Measurements from ENCODE around the gene CUTA.

CUTA gene

GRCh38 chr6:33428966-33429749 is 11.3 kb upstream of the CUTA start:
- Histone ChIP-seq H3K9ac (ENCODE audit: low read depth, low read length) (no peak overlapping the region), H3K4me3 (ENCODE audit: low read depth, low read length) (no peak overlapping the region; the same call in 1 of the 2 replicates), H3K9me3 (ENCODE audit: control insufficient read depth, insufficient read depth, low read length) (no peaks in the 10 kb centered on the region), H3K4me1 (ENCODE audit: control insufficient read depth, insufficient read depth, low read length) (peaks cover 63% of the 10 kb centered on the region), H3K36me3 (ENCODE audit: control insufficient read depth, insufficient read depth, low read length) (peaks cover 5% of the 10 kb centered on the region), H3K27ac (ENCODE audit: low read depth, low read length) (peak overlapping the region; percentile 51), H3K27me3 (ENCODE audit: control insufficient read depth, insufficient read depth, low read length) (no peaks in the 10 kb centered on the region)

DNA sequence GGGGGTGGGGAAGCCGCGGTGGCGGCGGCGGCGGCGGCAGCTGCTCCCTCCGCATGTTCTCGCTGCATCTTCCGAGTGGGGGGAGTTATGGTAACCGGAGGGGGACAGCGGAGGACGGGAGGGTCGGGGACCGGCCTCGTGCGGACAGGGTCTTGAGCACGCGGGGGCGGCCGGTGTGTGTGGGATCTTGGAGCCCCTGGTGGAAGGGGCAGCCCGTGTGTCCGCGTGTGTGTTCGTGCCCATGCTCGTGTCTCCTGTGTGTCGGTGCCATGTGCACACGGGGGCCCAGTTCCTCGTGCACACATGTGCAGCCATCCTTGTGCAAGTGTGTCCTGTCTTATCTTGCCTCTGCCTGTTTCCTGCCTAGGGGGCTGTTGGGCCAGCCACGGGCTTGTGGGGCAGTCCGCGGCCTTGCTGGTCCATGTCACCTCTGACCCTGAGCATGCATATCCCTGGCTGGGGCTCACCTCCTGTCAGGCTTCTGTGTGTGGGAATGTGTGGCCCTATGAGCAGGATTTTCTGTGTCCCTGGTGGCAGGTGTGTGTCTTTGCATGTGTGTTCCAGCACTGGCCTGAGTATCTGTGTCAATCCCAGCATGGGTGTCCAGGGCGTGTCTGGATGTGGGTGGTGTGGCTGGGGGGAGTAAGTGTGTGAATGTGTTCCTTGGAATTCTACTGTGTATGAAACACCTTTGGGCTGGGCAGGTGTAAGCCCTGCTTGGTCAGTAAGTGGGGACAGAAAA is 10.5 kb upstream of the CUTA start:
- no peak overlapping the region for H3K9ac ChIP-seq (ENCODE audit: low read depth, low read length)

DNA sequence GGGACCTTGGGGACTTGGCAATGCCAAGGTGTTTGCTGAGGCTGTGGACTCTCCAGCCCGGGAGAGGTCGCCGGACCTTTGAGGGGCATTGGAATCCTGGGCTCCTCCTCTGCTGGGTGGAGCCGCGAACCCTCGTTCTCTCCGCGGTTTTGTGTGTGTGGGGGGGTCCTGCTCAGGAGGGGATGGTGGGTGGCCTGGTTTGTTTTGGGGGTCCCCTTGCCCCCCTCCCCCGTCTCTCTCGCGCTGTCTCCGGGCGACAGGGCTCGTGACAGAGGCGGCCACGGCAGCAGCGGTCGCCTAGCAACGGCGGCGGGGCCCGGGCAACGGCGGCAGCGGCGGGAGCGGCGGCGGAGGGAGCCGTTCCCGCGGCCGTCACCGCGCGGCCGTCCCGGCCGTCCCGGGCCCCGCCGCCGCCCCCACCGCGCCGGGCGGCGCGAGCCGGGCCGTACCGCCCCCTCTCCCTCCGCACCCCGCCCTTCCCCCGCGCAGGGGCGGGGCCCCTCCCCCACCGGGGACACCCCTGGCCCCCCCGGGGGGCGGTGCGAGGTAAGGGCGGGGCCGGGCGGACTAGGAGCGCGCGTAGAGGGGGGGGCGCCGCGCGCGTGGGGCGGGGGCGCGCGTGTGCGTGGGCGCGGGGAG is 9.8 kb upstream of the CUTA start:
- H3K9me3 ChIP-seq (ENCODE audit: control insufficient read depth, insufficient read depth, low read length) = no peaks in the 10 kb centered on the region
- H3K4me1 ChIP-seq (ENCODE audit: control insufficient read depth, insufficient read depth, low read length) = peaks cover 51% of the 10 kb centered on the region
- H3K36me3 ChIP-seq (ENCODE audit: control insufficient read depth, insufficient read depth, low read length) = peaks cover 19% of the 10 kb centered on the region
- no peaks in the 10 kb centered on the region for H3K27me3 ChIP-seq (ENCODE audit: control insufficient read depth, insufficient read depth, low read length)
- peak overlapping the region; percentile 73 for H3K4me3 ChIP-seq (ENCODE audit: low read depth, low read length)
- no peak overlapping the region for H3K9ac ChIP-seq (ENCODE audit: low read depth, low read length)
- H3K27ac ChIP-seq (ENCODE audit: low read depth, low read length) = peak overlapping the region; percentile 18

More for the DNA sequence above, 10.5 kb upstream of the CUTA start:
- no peaks in the 10 kb centered on the region for H3K27me3 ChIP-seq (ENCODE audit: control insufficient read depth, insufficient read depth, low read length)
- peak overlapping the region; percentile 53 for H3K4me3 ChIP-seq (ENCODE audit: low read depth, low read length)
- H3K36me3 ChIP-seq (ENCODE audit: control insufficient read depth, insufficient read depth, low read length) = peaks cover 13% of the 10 kb centered on the region
- H3K27ac ChIP-seq (ENCODE audit: low read depth, low read length) = peak overlapping the region; percentile 77
- no peaks in the 10 kb centered on the region for H3K9me3 ChIP-seq (ENCODE audit: control insufficient read depth, insufficient read depth, low read length)
- peaks cover 58% of the 10 kb centered on the region for H3K4me1 ChIP-seq (ENCODE audit: control insufficient read depth, insufficient read depth, low read length)

GRCh38 chr6:33426590-33427511 is 8.9 kb upstream of the CUTA start:
- H3K27me3 ChIP-seq (ENCODE audit: control insufficient read depth, insufficient read depth, low read length) = no peaks in the 10 kb centered on the region
- H3K27ac ChIP-seq (ENCODE audit: low read depth, low read length) = no peak overlapping the region
- H3K36me3 ChIP-seq (ENCODE audit: control insufficient read depth, insufficient read depth, low read length) = peaks cover 19% of the 10 kb centered on the region
- no peaks in the 10 kb centered on the region for H3K9me3 ChIP-seq (ENCODE audit: control insufficient read depth, insufficient read depth, low read length)
- H3K4me1 ChIP-seq (ENCODE audit: control insufficient read depth, insufficient read depth, low read length) = peaks cover 43% of the 10 kb centered on the region
- H3K9ac ChIP-seq (ENCODE audit: low read depth, low read length) = no peak overlapping the region
- peak overlapping the region; percentile 73 for H3K4me3 ChIP-seq (ENCODE audit: low read depth, low read length)

- H3K27me3 ChIP-seq (ENCODE audit: control insufficient read depth, insufficient read depth, low read length) = no peaks in the 10 kb centered on the region
- H3K9me3 ChIP-seq (ENCODE audit: control insufficient read depth, insufficient read depth, low read length) = no peaks in the 10 kb centered on the region
- no peak overlapping the region for H3K9ac ChIP-seq (ENCODE audit: low read depth, low read length)
- peak overlapping the region; percentile 69 for H3K4me3 ChIP-seq (ENCODE audit: low read depth, low read length)
- H3K36me3 ChIP-seq (ENCODE audit: control insufficient read depth, insufficient read depth, low read length) = peaks cover 19% of the 10 kb centered on the region
- H3K4me1 ChIP-seq (ENCODE audit: control insufficient read depth, insufficient read depth, low read length) = peaks cover 43% of the 10 kb centered on the region
- peak overlapping the region; percentile 92 for H3K27ac ChIP-seq (ENCODE audit: low read depth, low read length)
These were observed 8.0 kb upstream of the CUTA start for GRCh38 chr6:33425668-33426577.

DNA sequence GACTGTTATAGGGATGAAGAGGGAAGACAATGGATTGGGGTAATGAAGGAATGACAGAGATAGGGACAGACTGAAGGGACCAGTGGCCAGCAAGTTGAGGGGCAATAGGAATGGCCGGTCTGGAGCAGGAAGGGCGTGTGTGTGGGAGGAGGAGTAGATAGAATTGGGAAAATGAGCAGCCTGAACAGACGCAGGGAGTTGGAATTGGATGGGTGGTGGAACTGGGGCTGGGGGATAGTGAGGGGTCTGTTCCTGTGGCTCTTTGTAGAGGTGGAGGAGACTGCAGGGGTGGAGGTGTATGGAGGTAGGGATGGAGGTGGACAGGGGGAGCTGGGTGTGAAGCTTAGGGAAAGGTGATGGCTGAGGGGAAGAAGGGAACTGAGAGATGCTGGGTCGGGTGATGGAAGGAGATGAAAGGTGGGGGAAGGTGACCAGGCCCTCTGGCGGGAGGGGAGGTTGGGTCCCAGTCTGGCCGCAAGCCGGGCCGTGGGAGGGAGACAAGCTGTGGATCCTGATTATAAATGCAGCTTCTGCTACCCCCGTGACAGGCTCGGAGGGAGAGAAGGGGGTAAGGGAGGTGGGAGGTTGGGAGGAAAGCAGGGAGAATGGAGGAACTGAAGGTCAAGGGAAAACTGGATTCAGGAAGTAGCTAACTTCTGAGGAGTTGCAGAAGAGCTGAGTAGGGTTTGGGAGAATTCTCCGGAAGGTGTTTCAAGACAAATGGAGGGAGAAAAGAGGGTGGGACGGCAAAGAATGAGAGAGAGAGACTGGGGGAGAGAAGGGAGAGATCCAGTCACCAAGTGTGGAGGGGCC is 7.2 kb upstream of the CUTA start:
- peaks cover 19% of the 10 kb centered on the region for H3K36me3 ChIP-seq (ENCODE audit: control insufficient read depth, insufficient read depth, low read length)
- H3K27ac ChIP-seq (ENCODE audit: low read depth, low read length) = peak overlapping the region; percentile 92
- H3K4me3 ChIP-seq (ENCODE audit: low read depth, low read length) = peak overlapping the region; percentile 69
- no peaks in the 10 kb centered on the region for H3K27me3 ChIP-seq (ENCODE audit: control insufficient read depth, insufficient read depth, low read length)
- no peaks in the 10 kb centered on the region for H3K9me3 ChIP-seq (ENCODE audit: control insufficient read depth, insufficient read depth, low read length)
- peak overlapping the region; percentile 46; the same call in 1 of the 2 replicates for H3K9ac ChIP-seq (ENCODE audit: low read depth, low read length)
- peaks cover 35% of the 10 kb centered on the region for H3K4me1 ChIP-seq (ENCODE audit: control insufficient read depth, insufficient read depth, low read length)

GRCh38 chr6:33423777-33424176 is 5.9 kb upstream of the CUTA start:
- Histone ChIP-seq H3K27ac (ENCODE audit: low read depth, low read length) (no peak overlapping the region), H3K36me3 (ENCODE audit: control insufficient read depth, insufficient read depth, low read length) (peaks cover 19% of the 10 kb centered on the region), H3K27me3 (ENCODE audit: control insufficient read depth, insufficient read depth, low read length) (no peaks in the 10 kb centered on the region), H3K9me3 (ENCODE audit: control insufficient read depth, insufficient read depth, low read length) (no peaks in the 10 kb centered on the region), H3K4me3 (ENCODE audit: low read depth, low read length) (no peak overlapping the region), H3K4me1 (ENCODE audit: control insufficient read depth, insufficient read depth, low read length) (peaks cover 33% of the 10 kb centered on the region), H3K9ac (ENCODE audit: low read depth, low read length) (no peak overlapping the region)

DNA sequence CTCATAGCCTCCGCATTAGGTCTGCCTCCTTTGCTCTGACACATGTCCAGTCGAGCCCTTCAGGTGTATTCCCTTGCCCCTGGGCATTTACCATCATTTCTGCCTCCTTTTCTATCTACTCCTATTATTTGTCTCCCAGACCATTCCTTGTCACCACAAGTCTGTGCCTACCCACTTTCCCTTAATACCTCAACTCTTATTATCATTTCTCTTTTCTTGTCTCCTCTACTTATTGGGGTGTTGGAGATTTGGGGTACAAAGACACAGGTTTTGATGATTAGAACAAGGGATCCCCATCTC is 3.4 kb upstream of the CUTA start:
- Histone ChIP-seq H3K4me3 (ENCODE audit: low read depth, low read length) (peak overlapping the region; percentile 28; the same call in 1 of the 2 replicates), H3K4me1 (ENCODE audit: control insufficient read depth, insufficient read depth, low read length) (peaks cover 31% of the 10 kb centered on the region)

GRCh38 chr6:33420491-33421343 is 2.8 kb upstream of the CUTA start:
- peaks cover 28% of the 10 kb centered on the region for H3K36me3 ChIP-seq (ENCODE audit: control insufficient read depth, insufficient read depth, low read length)
- no peaks in the 10 kb centered on the region for H3K9me3 ChIP-seq (ENCODE audit: control insufficient read depth, insufficient read depth, low read length)
- peaks cover 32% of the 10 kb centered on the region for H3K4me1 ChIP-seq (ENCODE audit: control insufficient read depth, insufficient read depth, low read length)
- no peaks in the 10 kb centered on the region for H3K27me3 ChIP-seq (ENCODE audit: control insufficient read depth, insufficient read depth, low read length)
- H3K9ac ChIP-seq (ENCODE audit: low read depth, low read length) = no peak overlapping the region
- H3K27ac ChIP-seq (ENCODE audit: low read depth, low read length) = peak overlapping the region; percentile 33
- H3K4me3 ChIP-seq (ENCODE audit: low read depth, low read length) = peak overlapping the region; percentile 84

More for the DNA sequence above, 3.4 kb upstream of the CUTA start:
- H3K9me3 ChIP-seq (ENCODE audit: control insufficient read depth, insufficient read depth, low read length) = no peaks in the 10 kb centered on the region
- H3K36me3 ChIP-seq (ENCODE audit: control insufficient read depth, insufficient read depth, low read length) = peaks cover 22% of the 10 kb centered on the region
- no peak overlapping the region for H3K27ac ChIP-seq (ENCODE audit: low read depth, low read length)
- H3K9ac ChIP-seq (ENCODE audit: low read depth, low read length) = no peak overlapping the region
- H3K27me3 ChIP-seq (ENCODE audit: control insufficient read depth, insufficient read depth, low read length) = no peaks in the 10 kb centered on the region

All from HUES48 (cell line).